Ecto neural progenitor cell (in vitro differentiated cells): ENCODE data around the gene TOMM22.
A peak's percentile ranks its signal among the peaks of the same experiment; 100 is the strongest.
"Not testable (repeated sequence)": the region's sequence is repeated elsewhere in the genome, so short reads cannot be mapped to it uniquely, and the experiment has no call there.

Source experiments
- DNase-seq: peaks from one replicate; pipeline ENCODE4 v3.0.0-alpha.2; 2018; ENCODE audit warnings: low spot score

TOMM22 gene

GRCh38 chr22:38681582-38682335, at the start of gene TOMM22:
Gene TOMM22, plus strand, starts transcription at chr22:38681957. Its CDS starts 22 bp downstream, at chr22:38681979.
- DNase-seq, result peak; percentile 93

- no peak for DNase-seq
Measured at GRCh38 chr22:38632528-38632927, 49.2 kb upstream of the TOMM22 start.

GRCh38 chr22:38638216-38638615, 43.5 kb upstream of the TOMM22 start:
- DNase-seq, result no peak

GRCh38 chr22:38638728-38639127, 43.0 kb upstream of the TOMM22 start:
- DNase-seq, result no peak

- DNase-seq, result no peak
Measured at GRCh38 chr22:38641476-38642040, 40.2 kb upstream of the TOMM22 start.

- DNase-seq, result not testable (repeated sequence)
Measured at GRCh38 chr22:38644245-38644644, 37.5 kb upstream of the TOMM22 start.

GRCh38 chr22:38645430-38645829, 36.3 kb upstream of the TOMM22 start:
- no peak for DNase-seq

GRCh38 chr22:38649841-38650522, 31.8 kb upstream of the TOMM22 start:
- DNase-seq, result no peak

- no peak for DNase-seq
Measured at GRCh38 chr22:38652859-38653258, 28.9 kb upstream of the TOMM22 start.

- DNase-seq, result no peak
Measured at GRCh38 chr22:38653741-38654140, 28.0 kb upstream of the TOMM22 start.

GRCh38 chr22:38655519-38656255, 26.1 kb upstream of the TOMM22 start:
- no peak for DNase-seq

- DNase-seq, result peak; percentile 96
Measured at GRCh38 chr22:38656256-38657044, 25.3 kb upstream of the TOMM22 start, which contains the start of the genes CBY1 and FAM227A. Gene CBY1, plus strand, starts transcription at chr22:38656638. Its CDS starts 11,417 bp downstream, at chr22:38668055. Gene FAM227A, minus strand, starts transcription at chr22:38656392. Its CDS starts 6,224 bp downstream, at chr22:38650168.

- peak; percentile 51 for DNase-seq
Measured at GRCh38 chr22:38657045-38657909, 24.5 kb upstream of the TOMM22 start.

- DNase-seq, result no peak
Measured at GRCh38 chr22:38674888-38675287, 6.9 kb upstream of the TOMM22 start.

- DNase-seq, result no peak
Measured at GRCh38 chr22:38675833-38676232, 5.9 kb upstream of the TOMM22 start.

- no peak for DNase-seq
Measured at GRCh38 chr22:38684895-38685294, 3.1 kb downstream of the TOMM22 start.

- no peak for DNase-seq
Measured at GRCh38 chr22:38685761-38686160, 4.0 kb downstream of the TOMM22 start.

- no peak for DNase-seq
Measured at GRCh38 chr22:38689651-38690050, 7.9 kb downstream of the TOMM22 start.

- no peak for DNase-seq
Measured at GRCh38 chr22:38694049-38694448, 12.3 kb downstream of the TOMM22 start.

GRCh38 chr22:38694940-38695339, 13.2 kb downstream of the TOMM22 start:
- DNase-seq, result no peak
